GM18861 (cell line): ENCODE data around the gene EEPD1.
"Not testable (repeated sequence)": the region's sequence is repeated elsewhere in the genome, so short reads cannot be mapped to it uniquely, and the experiment has no call there.

ENCODE experiments used
- ATAC-seq: cut with Tn5 transposase; IDR thresholded peaks from one replicate; pipeline ENCODE4 v1.9.1; 2021; ENCODE audit not compliant: unreplicated experiment

The EEPD1 gene

GRCh38 chr7:36315309-36315944 lies 162.4 kb downstream of the EEPD1 start:
- no peak for ATAC-seq

GRCh38 chr7:36316319-36316718 lies 163.3 kb downstream of the EEPD1 start:
- no peak for ATAC-seq

- ATAC-seq, result no peak
Measured at GRCh38 chr7:36317276-36317675, 164.2 kb downstream of the EEPD1 start.

- no peak for ATAC-seq
Measured at GRCh38 chr7:36318116-36318515, 165.1 kb downstream of the EEPD1 start.

- ATAC-seq, result not testable (repeated sequence)
Measured at GRCh38 chr7:36321284-36321683, 168.2 kb downstream of the EEPD1 start.

- ATAC-seq, result no peak
Measured at GRCh38 chr7:36336390-36336789, 183.3 kb downstream of the EEPD1 start.

GRCh38 chr7:36338256-36338655 lies 185.2 kb downstream of the EEPD1 start:
- no peak for ATAC-seq

- ATAC-seq, result no peak
Measured at GRCh38 chr7:36343548-36343947, 190.5 kb downstream of the EEPD1 start.

- ATAC-seq, result no peak
Measured at GRCh38 chr7:36344622-36345021, 191.6 kb downstream of the EEPD1 start.

- no peak for ATAC-seq
Measured at GRCh38 chr7:36346260-36346831, 193.3 kb downstream of the EEPD1 start.

GRCh38 chr7:36348256-36348655 lies 195.2 kb downstream of the EEPD1 start:
- no peak for ATAC-seq

- no peak for ATAC-seq
Measured at GRCh38 chr7:36348771-36349170, 195.7 kb downstream of the EEPD1 start.

GRCh38 chr7:36349626-36350025 lies 196.6 kb downstream of the EEPD1 start:
- ATAC-seq, result no peak
